Measurements from ENCODE around the gene TRIM67. TPM values are rescaled to one million over a fixed set of nuclear protein-coding genes. Genes with fewer than 3 reads are reported as not detected.

The TRIM67 gene
- polyA plus RNA-seq, 2 of the 4 experiments (the other 2 are of a cell fraction) = 0.23 to 0.35 TPM

- Histone ChIP-seq H3K4me1 (peaks cover 63% of the 10 kb centered on the region), H3K27ac (peak overlapping the region; percentile 94 to 96), H3K4me3 (no peak overlapping the region), H3K4me2 (peak overlapping the region; percentile 71; the same call in 2 of the 3 replicates), H3K9me3 (no peaks in the 10 kb centered on the region)
- FAIRE-seq = no peak
- no peak for DNase-seq (ENCODE audit: low read depth in 1 of 2, low spot score in 1 of 2)
- CTCF ChIA-PET = interaction anchor here (1.0 to 2.3 kb wide), 5 partner anchors 11 to 398 kb away, joined by 3 to 14 read pairs (median 3); no protein-coding TSS in a partner anchor
- no peak for ATAC-seq
- TF ChIP-seq EHF (CRISPR knock-in tag; IDR thresholded peaks at IDR 0.05) = no peak
- no peak for TF ChIP-seq ZSCAN20 (CRISPR knock-in tag; IDR thresholded peaks at IDR 0.05)
- no peak for TF ChIP-seq NR3C1 (IDR thresholded peaks at IDR 0.05)
- no peak for TF ChIP-seq NFE2L2 (conservative IDR thresholded peaks at IDR 0.05; ENCODE audit: low read length)
- no peak for TF ChIP-seq MAZ (IDR thresholded peaks at IDR 0.05; ENCODE audit: borderline replicate concordance, low read depth, low read length)
- no peak for TF ChIP-seq SMC3 (IDR thresholded peaks at IDR 0.05)
- no peak for TF ChIP-seq GATA3 (IDR thresholded peaks at IDR 0.05; ENCODE audit: borderline replicate concordance)
- no peak for TF ChIP-seq SREBF2 (IDR thresholded peaks at IDR 0.05)
- TF ChIP-seq ESRRA (IDR thresholded peaks at IDR 0.05; ENCODE audit: borderline replicate concordance, low read length) = no peak
- no peak for TF ChIP-seq RNF2 (IDR thresholded peaks at IDR 0.05; ENCODE audit: borderline replicate concordance, low read depth)
- no peak for TF ChIP-seq HDAC2 (IDR thresholded peaks at IDR 0.05)
- TF ChIP-seq RCOR1 (IDR thresholded peaks at IDR 0.05; ENCODE audit: low read depth, low read length) = no peak
- POLR2A ChIA-PET = no interaction called here
- WGBS (ENCODE audit: missing lambda C conversion rate) = 94% methylated on average over 3 of the region's 3 CpGs
These were observed 34.4 kb downstream of the TRIM67 start for GRCh38 chr1:231196307-231196706.

DNA sequence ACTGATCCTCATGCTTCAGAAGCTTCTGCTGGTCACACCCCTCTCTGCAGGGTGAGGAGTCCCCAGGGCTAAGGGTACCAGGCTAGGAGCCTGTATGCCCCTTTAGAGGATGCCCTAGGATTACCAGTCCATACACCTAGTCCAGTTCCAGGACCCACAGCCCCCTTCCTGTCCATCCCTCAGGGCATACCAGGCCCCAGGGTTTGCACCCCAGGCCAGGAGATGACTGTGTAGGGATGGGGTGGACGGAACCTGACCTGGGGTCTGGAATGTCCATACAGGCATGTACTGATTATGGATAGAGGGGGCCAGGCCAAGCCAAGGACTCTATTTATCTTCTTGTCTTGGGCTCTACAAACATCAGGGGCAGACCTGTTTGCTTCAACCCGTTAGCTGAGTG lies 34.9 kb downstream of the TRIM67 start:
- FAIRE-seq (no peak), ATAC-seq (no peak), DNase-seq (ENCODE audit: low read depth in 1 of 2, low spot score in 1 of 2) (no peak)
- H3K4me3 ChIP-seq = no peak overlapping the region
- POLR2A ChIA-PET = no interaction called here
- no peak for TF ChIP-seq RARB (CRISPR knock-in tag; IDR thresholded peaks at IDR 0.05)
- no peak for TF ChIP-seq HOXB5 (CRISPR knock-in tag; IDR thresholded peaks at IDR 0.05)
- TF ChIP-seq EHMT2 (IDR thresholded peaks at IDR 0.05; ENCODE audit: low read depth) = no peak
- TF ChIP-seq HOXB13 (CRISPR knock-in tag; IDR thresholded peaks at IDR 0.05; ENCODE audit: low read depth) = no peak
- TF ChIP-seq NPAS2 (CRISPR knock-in tag; IDR thresholded peaks at IDR 0.05; ENCODE audit: borderline replicate concordance) = no peak
- TF ChIP-seq GATA3 (IDR thresholded peaks at IDR 0.05; ENCODE audit: borderline replicate concordance) = no peak
- TF ChIP-seq HOXA7 (CRISPR knock-in tag; IDR thresholded peaks at IDR 0.05) = no peak
- TF ChIP-seq, protein P1, sequence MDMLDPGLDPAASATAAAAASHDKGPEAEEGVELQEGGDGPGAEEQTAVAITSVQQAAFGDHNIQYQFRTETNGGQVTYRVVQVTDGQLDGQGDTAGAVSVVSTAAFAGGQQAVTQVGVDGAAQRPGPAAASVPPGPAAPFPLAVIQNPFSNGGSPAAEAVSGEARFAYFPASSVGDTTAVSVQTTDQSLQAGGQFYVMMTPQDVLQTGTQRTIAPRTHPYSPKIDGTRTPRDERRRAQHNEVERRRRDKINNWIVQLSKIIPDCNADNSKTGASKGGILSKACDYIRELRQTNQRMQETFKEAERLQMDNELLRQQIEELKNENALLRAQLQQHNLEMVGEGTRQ (IDR thresholded peaks at IDR 0.05) = no peak
- TF ChIP-seq, protein P2, sequence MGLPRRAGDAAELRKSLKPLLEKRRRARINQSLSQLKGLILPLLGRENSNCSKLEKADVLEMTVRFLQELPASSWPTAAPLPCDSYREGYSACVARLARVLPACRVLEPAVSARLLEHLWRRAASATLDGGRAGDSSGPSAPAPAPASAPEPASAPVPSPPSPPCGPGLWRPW (IDR thresholded peaks at IDR 0.05) = no peak
- TF ChIP-seq MAZ (IDR thresholded peaks at IDR 0.05; ENCODE audit: borderline replicate concordance, low read depth, low read length) = no peak
- TF ChIP-seq NFE2L2 (conservative IDR thresholded peaks at IDR 0.05; ENCODE audit: low read length) = no peak
- no peak for TF ChIP-seq POLR2AphosphoS2 (conservative IDR thresholded peaks at IDR 0.05; ENCODE audit: low read length)
- TF ChIP-seq ZNF302 (CRISPR knock-in tag; IDR thresholded peaks at IDR 0.05) = no peak
- H3K4me1 ChIP-seq = peaks cover 63% of the 10 kb centered on the region
- peak overlapping the region; percentile 94 to 96 for H3K27ac ChIP-seq
- no peak overlapping the region for H3K4me2 ChIP-seq
- WGBS (ENCODE audit: missing lambda C conversion rate) = 96% methylated on average over 2 of the region's 2 CpGs
- H3K9me3 ChIP-seq = no peaks in the 10 kb centered on the region
- CTCF ChIA-PET = interaction anchor here (1.0 to 2.3 kb wide), 5 partner anchors 10 to 399 kb away, joined by 3 to 14 read pairs (median 3); no protein-coding TSS in a partner anchor

DNA sequence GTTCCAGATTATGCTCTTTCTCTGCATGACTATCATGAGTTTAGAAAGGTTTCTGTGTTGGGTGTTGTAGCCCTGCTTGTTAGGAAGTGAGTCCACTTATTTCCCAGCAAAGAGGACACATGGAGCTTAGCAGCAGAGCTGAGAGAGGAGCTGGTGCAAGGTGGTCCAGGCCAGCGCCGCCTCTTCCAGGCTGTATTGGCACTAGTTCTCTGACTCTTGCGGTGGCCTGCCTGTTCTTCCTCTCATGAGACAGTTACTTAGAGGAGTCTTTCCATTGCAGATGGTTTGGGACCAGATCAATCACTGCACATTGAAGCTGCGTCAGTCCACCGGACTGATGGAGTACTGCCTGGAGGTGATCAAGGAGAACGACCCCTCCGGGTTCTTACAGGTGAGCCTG lies 38.0 kb downstream of the TRIM67 start:
- Histone ChIP-seq H3K4me1 (peaks cover 47% of the 10 kb centered on the region), H3K27ac (peak overlapping the region; percentile 39 to 75), H3K4me2 (no peak overlapping the region), H3K4me3 (no peak overlapping the region), H3K9me3 (no peaks in the 10 kb centered on the region)
- ChIA-PET CTCF (interaction anchor here (1.2 to 2.0 kb wide), 4 partner anchors 10 to 402 kb away, joined by 3 to 6 read pairs (median 4); no protein-coding TSS in a partner anchor), POLR2A (no interaction called here)
- FAIRE-seq (no peak), DNase-seq (ENCODE audit: low read depth in 1 of 2, low spot score in 1 of 2) (no peak), ATAC-seq (no peak)
- WGBS (ENCODE audit: missing lambda C conversion rate) = 92% methylated on average over 7 of the region's 7 CpGs
- TF ChIP-seq JUN (IDR thresholded peaks at IDR 0.05) = no peak
- no peak for TF ChIP-seq HOXB13 (CRISPR knock-in tag; IDR thresholded peaks at IDR 0.05; ENCODE audit: low read depth)
- no peak for TF ChIP-seq ZC3H11A (IDR thresholded peaks at IDR 0.05)

Data from A549 (cell line).